H1 (cell line): ENCODE data around the gene SOS1. TPM values are rescaled to one million over a fixed set of nuclear protein-coding genes. Genes with fewer than 3 reads are reported as not detected.

Experiments
- CTCF ChIA-PET: fragments of 300-600 bp; sonication (Branson Sonifier 250); formaldehyde crosslinking; loops from one replicate; lab custom pipeline; 2021; ENCODE audit not compliant: partially characterized antibody; lab: Charles Lee
- POLR2A ChIA-PET: fragments of 300-600 bp; sonication (Branson Sonifier 250); formaldehyde crosslinking; loops from one replicate; lab custom pipeline; 2021; ENCODE audit warnings: inconsistent platforms; ENCODE audit not compliant: partially characterized antibody; lab: Charles Lee
- DNase-seq, 2 experiments: peaks; one replicate each; pipeline versions ENCODE4 v3.0.0 to v3.0.0-alpha.2; 2010 to 2022; ENCODE audit warnings: low spot score in 2 of 2, low read depth in 1 of 2, mixed read lengths in 1 of 2
- FAIRE-seq: peaks from 2 replicates; lab custom pipeline; 2011; peaks lifted over from hg19 to GRCh38; lab: Jason Lieb, UNC
- H2AFZ ChIP-seq: 2 replicates; pipeline ENCODE4 v1.8.1; 2012; ENCODE audit warnings: low read length, inconsistent platforms
- H2AK5ac ChIP-seq: 2 replicates; pipeline ENCODE4 v1.6.1; 2013; ENCODE audit warnings: low read depth, low read length
- H2BK120ac ChIP-seq: replicated peaks from 2 replicates; pipeline ENCODE3; 2013; ENCODE audit warnings: low read depth, low read length, inconsistent platforms
- H2BK12ac ChIP-seq: 2 replicates; pipeline ENCODE4 v1.6.1; 2013; ENCODE audit warnings: low read depth, low read length
- H2BK15ac ChIP-seq: 2 replicates; pipeline ENCODE4 v1.6.1; 2013; ENCODE audit warnings: low read length
- H2BK20ac ChIP-seq: 2 replicates; pipeline ENCODE4 v1.6.1; 2013; ENCODE audit warnings: low read length
- H2BK5ac ChIP-seq: 2 replicates; pipeline ENCODE4 v1.6.1; 2013; ENCODE audit warnings: low read depth, low read length
- H3K14ac ChIP-seq: 2 replicates; pipeline ENCODE4 v1.6.1; 2013; ENCODE audit warnings: inconsistent platforms; ENCODE audit not compliant: insufficient read length
- H3K18ac ChIP-seq: 2 replicates; pipeline ENCODE4 v1.6.1; 2013; ENCODE audit warnings: low read length; ENCODE audit errors: extremely low read depth
- H3K23ac ChIP-seq: 2 replicates; pipeline ENCODE4 v1.6.1; 2013; ENCODE audit warnings: inconsistent platforms; ENCODE audit not compliant: insufficient read length
- H3K23me2 ChIP-seq: 2 replicates; pipeline ENCODE4 v1.6.1; 2013; ENCODE audit warnings: low read depth, low read length
- H3K27ac ChIP-seq: 2 replicates; pipeline ENCODE4 v1.6.1; 2011; ENCODE audit warnings: low read depth, low read length, inconsistent platforms
- H3K27me3 ChIP-seq, 4 experiments: replicated peaks in 1 of 4; 1 replicate in 1 of 4; 2 replicates in 3 of 4; pipeline versions ENCODE4 v1.6.1 to v1.8.1; 2011 to 2013; ENCODE audit warnings: low read length in 3 of 4, mild to moderate bottlenecking in 3 of 4, inconsistent platforms in 2 of 4, mixed read lengths in 2 of 4, moderate library complexity in 1 of 4; ENCODE audit not compliant: control insufficient read depth in 3 of 4, insufficient read depth in 3 of 4; ENCODE audit errors: extremely low read depth in 1 of 4
- H3K36me3 ChIP-seq, 4 experiments: 2 replicates each; pipeline versions ENCODE4 v1.6.1 to v1.8.1; 2011 to 2013; ENCODE audit warnings: mild to moderate bottlenecking in 4 of 4, low read length in 3 of 4, moderate library complexity in 2 of 4, control low read depth in 1 of 4, inconsistent platforms in 1 of 4; ENCODE audit not compliant: insufficient read depth in 4 of 4, control insufficient read depth in 2 of 4
- H3K4ac ChIP-seq: replicated peaks from 2 replicates; pipeline ENCODE3; 2013; ENCODE audit warnings: low read length, low read depth, mixed read lengths, inconsistent platforms; ENCODE audit not compliant: insufficient read length
- H3K4me1 ChIP-seq, 4 experiments: replicated peaks in 1 of 4; 1 replicate in 1 of 4; 2 replicates in 3 of 4; pipeline versions ENCODE4 v1.6.1 to v1.8.1; 2011 to 2013; ENCODE audit warnings: low read length in 3 of 4, inconsistent platforms in 2 of 4, mixed read lengths in 1 of 4; ENCODE audit not compliant: insufficient read depth in 4 of 4, control insufficient read depth in 3 of 4
- H3K4me2 ChIP-seq, 2 experiments: 2 replicates each; pipeline versions ENCODE4 v1.6.1 to v1.8.1; 2011 to 2013; ENCODE audit warnings: low read depth in 2 of 2, low read length in 2 of 2, control low read depth in 1 of 2, inconsistent platforms in 1 of 2, mild to moderate bottlenecking in 1 of 2; ENCODE audit not compliant: insufficient read depth in 1 of 2
- H3K4me3 ChIP-seq, 4 experiments: fragments of 200-600, 300-600 bp in 1 of 4; sonication (generic), shearing (Covaris generic), sonication (Bioruptor Twin) in 1 of 4; 2 replicates each; pipeline versions ENCODE4 v1.5.1 to v1.8.1; 2011 to 2016; ENCODE audit warnings: low read length in 4 of 4, low read depth in 3 of 4, control low read depth in 2 of 4, inconsistent platforms in 2 of 4, mild to moderate bottlenecking in 2 of 4, mixed read lengths in 1 of 4, moderate library complexity in 1 of 4; ENCODE audit not compliant: insufficient read depth in 2 of 4; ENCODE audit errors: extremely low read depth in 1 of 4
- H3K56ac ChIP-seq: replicated peaks from 2 replicates; pipeline ENCODE3; 2013; ENCODE audit warnings: low read depth, mild to moderate bottlenecking, mixed read lengths, low read length, inconsistent platforms; ENCODE audit not compliant: insufficient read length
- H3K79me1 ChIP-seq: 2 replicates; pipeline ENCODE4 v1.6.1; 2013; ENCODE audit warnings: low read depth, low read length, control low read depth
- H3K79me2 ChIP-seq, 2 experiments: 2 replicates each; pipeline versions ENCODE4 v1.6.1 to v1.8.1; 2012 to 2013; ENCODE audit warnings: low read length in 2 of 2, mild to moderate bottlenecking in 2 of 2, inconsistent platforms in 1 of 2; ENCODE audit not compliant: insufficient read depth in 2 of 2, control insufficient read depth in 1 of 2
- H3K9ac ChIP-seq, 4 experiments: replicated peaks in 1 of 4; 1 replicate in 1 of 4; 2 replicates in 3 of 4; pipeline versions ENCODE4 v1.6.1 to v1.8.1; 2011 to 2013; ENCODE audit warnings: low read depth in 3 of 4, low read length in 3 of 4, control low read depth in 2 of 4, mild to moderate bottlenecking in 2 of 4, moderate library complexity in 2 of 4, inconsistent platforms in 1 of 4; ENCODE audit errors: extremely low read depth in 1 of 4
- H3K9me3 ChIP-seq, 2 experiments: 2 replicates each; pipeline versions ENCODE4 v1.6.1 to v1.8.1; 2012 to 2013; ENCODE audit warnings: mild to moderate bottlenecking in 2 of 2, moderate library complexity in 2 of 2, control low read depth in 1 of 2, inconsistent platforms in 1 of 2, low read depth in 1 of 2, low read length in 1 of 2, mixed read lengths in 1 of 2; ENCODE audit not compliant: insufficient read depth in 2 of 2
- H4K20me1 ChIP-seq, 2 experiments: replicated peaks in 1 of 2; 2 replicates each; pipeline versions ENCODE3 to v1.8.1; 2011 to 2013; ENCODE audit warnings: inconsistent platforms in 2 of 2, low read length in 2 of 2, mild to moderate bottlenecking in 1 of 2; ENCODE audit not compliant: insufficient read depth in 2 of 2, control insufficient read depth in 1 of 2
- H4K5ac ChIP-seq: 2 replicates; pipeline ENCODE4 v1.6.1; 2013; ENCODE audit warnings: low read length, low read depth, mixed read lengths, inconsistent platforms; ENCODE audit not compliant: insufficient read length
- H4K8ac ChIP-seq: 2 replicates; pipeline ENCODE4 v1.8.0; 2013; ENCODE audit warnings: mild to moderate bottlenecking, moderate library complexity, low read length, inconsistent platforms; ENCODE audit not compliant: insufficient read depth; ENCODE audit errors: extremely low read depth
- H4K91ac ChIP-seq: replicated peaks from 2 replicates; pipeline ENCODE3; 2013; ENCODE audit warnings: low read length, mixed read lengths, inconsistent platforms; ENCODE audit not compliant: insufficient read length
- BACH1 ChIP-seq: IDR thresholded peaks from 2 replicates; pipeline ENCODE4 v1.6.1; 2012; ENCODE audit warnings: low read length, improper control_type of control experiment
- CEBPB ChIP-seq: IDR thresholded peaks from 2 replicates; pipeline ENCODE4 v1.6.1; 2012; ENCODE audit warnings: low read depth, low read length
- JUN ChIP-seq: IDR thresholded peaks from 2 replicates; pipeline ENCODE4 v1.6.1; 2011; ENCODE audit warnings: low read depth, mild to moderate bottlenecking, improper control_type of control experiment, low read length
- KDM1A ChIP-seq: fragments of 200-600, 300-600 bp; sonication (generic); IDR thresholded peaks from 2 replicates; pipeline ENCODE4 v1.7.1; 2016; ENCODE audit warnings: mild to moderate bottlenecking, low read length, borderline replicate concordance
- KDM4A ChIP-seq: IDR thresholded peaks from one replicate; pipeline ENCODE4 v1.7.1; 2012; ENCODE audit warnings: low read depth, mild to moderate bottlenecking, moderate library complexity, low read length, inconsistent platforms; ENCODE audit not compliant: severe bottlenecking
- PHF8 ChIP-seq: fragments of 200-600 bp; sonication (generic); conservative IDR thresholded peaks from 2 replicates; pipeline ENCODE4 v1.7.1; 2012; ENCODE audit warnings: low read depth, mild to moderate bottlenecking, inconsistent platforms, low read length, moderate library complexity
- RXRA ChIP-seq: IDR thresholded peaks from 2 replicates; pipeline ENCODE4 v1.6.1; 2011; ENCODE audit warnings: low read depth, mild to moderate bottlenecking, low read length, moderate library complexity; ENCODE audit not compliant: insufficient read depth
- SIX5 ChIP-seq: IDR thresholded peaks from 2 replicates; pipeline ENCODE4 v1.6.1; 2011; ENCODE audit warnings: mild to moderate bottlenecking, low read depth, low read length
- SP2 ChIP-seq: IDR thresholded peaks from 2 replicates; pipeline ENCODE4 v1.6.1; 2012; ENCODE audit warnings: mild to moderate bottlenecking, low read length, inconsistent platforms
- TEAD4 ChIP-seq: IDR thresholded peaks from 2 replicates; pipeline ENCODE4 v1.6.1; 2012; ENCODE audit warnings: low read depth, low read length, inconsistent platforms, mixed read lengths
- polyA plus RNA-seq, 7 experiments: library from polyadenylated mRNA; depleted of rRNA in 3 of 7; stranded (reverse) in 5 of 7; unstranded in 2 of 7; fragments of >200 nt in 5 of 7; fragments of 200-250 nt in 2 of 7; gene quantifications; 1 replicate in 5 of 7; 2 replicates in 1 of 7; 4 replicates in 1 of 7; pipeline versions ENCODE4 v1.2.1 to v1.2.3, GENCODE V29; 2011 to 2013; ENCODE audit warnings: missing spikeins in 2 of 7, mixed read lengths in 2 of 7
- total RNA-seq: library from RNA; stranded (reverse); fragmentation: NEBNext Ultra II Directional; extraction: Animal tissue kit (Norgen Biotek cat#: 25700); gene quantifications from 2 replicates; pipeline ENCODE4 v1.2.1, GENCODE V29; 2021

Gene SOS1
- total and polyA plus RNA-seq, 2 of the 8 experiments (the other 6 are each of a cell fraction or from before 2014, with no cell fraction given): 25.7 to 27.0 TPM

GRCh38 chr2:38951766-38952165, 169.1 kb downstream of the SOS1 start:
- Histone ChIP-seq H3K27ac (no peak overlapping the region), H3K9ac (no peak overlapping the region)
- TF ChIP-seq KDM1A: no peak
- no peak for TF ChIP-seq SIX5
- no peak for TF ChIP-seq JUN
- TF ChIP-seq TEAD4: no peak
- no peak for TF ChIP-seq SP2
- TF ChIP-seq PHF8: no peak
- no peak for TF ChIP-seq KDM4A
- TF ChIP-seq CEBPB: no peak
- TF ChIP-seq RXRA: no peak
- no peak for TF ChIP-seq BACH1
- TF ChIP-seq, all 59 proteins: peak for 0
- no peak for FAIRE-seq
- H3K4me2 ChIP-seq: no peak overlapping the region
- H2BK15ac ChIP-seq: no peak overlapping the region
- H4K20me1 ChIP-seq: no peaks in the 10 kb centered on the region
- no peaks in the 10 kb centered on the region for H3K79me1 ChIP-seq
- no peak overlapping the region for H3K14ac ChIP-seq
- H3K27me3 ChIP-seq: no peaks in the 10 kb centered on the region
- no peak overlapping the region for H2AK5ac ChIP-seq
- H3K9me3 ChIP-seq: no peaks in the 10 kb centered on the region
- CTCF ChIA-PET: interaction anchor here (1.1 to 1.7 kb wide), 3 partner anchors 11 to 55 kb away, joined by 3 to 5 read pairs (median 3); no protein-coding TSS in a partner anchor
- no peak overlapping the region for H2BK12ac ChIP-seq
- no peak for DNase-seq
- H4K5ac ChIP-seq: no peak overlapping the region
- no peak overlapping the region for H4K91ac ChIP-seq
- no peaks in the 10 kb centered on the region for H3K79me2 ChIP-seq
- H3K36me3 ChIP-seq: no peaks in the 10 kb centered on the region; a peak in 1 of 8 replicates
- H2AFZ ChIP-seq: no peak overlapping the region
- POLR2A ChIA-PET: interaction anchor here (1.5 kb wide), 1 partner anchor 8 kb away, joined by 5 read pairs; no protein-coding TSS in a partner anchor
- H2BK20ac ChIP-seq: no peak overlapping the region
- no peak overlapping the region for H3K23ac ChIP-seq
- H3K56ac ChIP-seq: no peak overlapping the region
- no peaks in the 10 kb centered on the region; the same call in 1 of the 2 replicates for H3K23me2 ChIP-seq
- no peak overlapping the region for H3K18ac ChIP-seq
- no peak overlapping the region for H3K4me3 ChIP-seq
- no peak overlapping the region for H4K8ac ChIP-seq
- H3K4me1 ChIP-seq: no peaks in the 10 kb centered on the region
- H3K4ac ChIP-seq: no peak overlapping the region
- H2BK5ac ChIP-seq: no peak overlapping the region
- no peak overlapping the region for H2BK120ac ChIP-seq
